ENCODE results near the gene NIPAL1. TPM values are rescaled to one million over a fixed set of nuclear protein-coding genes. Genes with fewer than 3 reads are reported as not detected.
A peak's percentile ranks its signal among the peaks of the same experiment; 100 is the strongest.

The NIPAL1 gene
- total RNA-seq, 1 experiment from 2014 or later = 7.3 TPM

DNA sequence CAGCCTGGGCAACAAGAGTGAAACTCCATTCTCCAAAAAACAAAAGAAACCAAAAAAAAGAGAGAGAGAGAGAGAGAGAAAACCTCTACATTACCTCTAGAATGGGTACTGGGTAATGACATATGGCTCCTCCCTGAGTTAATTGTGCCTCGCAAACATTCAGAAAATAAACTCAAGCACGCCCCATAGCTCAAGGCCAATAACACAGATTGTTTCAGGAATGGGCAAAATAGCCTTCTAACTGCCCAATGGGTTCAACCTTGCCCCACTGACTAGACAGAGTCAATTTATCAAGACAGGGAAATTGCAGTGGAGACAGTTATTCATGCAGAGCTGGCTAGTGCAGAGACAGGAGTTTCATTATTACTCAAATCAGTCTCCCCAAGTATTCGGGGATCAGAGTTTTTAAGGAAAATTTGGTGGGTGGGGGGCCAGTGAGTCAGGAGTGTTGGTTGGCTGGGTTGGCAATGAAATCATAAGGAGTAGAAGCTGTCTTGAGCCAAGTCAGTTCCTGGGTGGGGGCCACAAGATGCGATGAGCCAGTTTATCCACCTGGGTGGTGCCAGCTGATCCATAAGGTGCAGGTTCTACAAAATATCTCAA is 25.1 kb downstream of the NIPAL1 start:
- no peaks in the 10 kb centered on the region for H3K9me2 ChIP-seq (replicated peaks; ENCODE audit: low read length)
- no peak overlapping the region for H3K4me2 ChIP-seq (ENCODE audit: low read length)
- no peaks in the 10 kb centered on the region for H4K20me1 ChIP-seq (ENCODE audit: low read length)
- H3K27ac ChIP-seq (ENCODE audit: low read length) = no peak overlapping the region
- no peak overlapping the region for H3K9ac ChIP-seq (ENCODE audit: low read length)
- no peak for ATAC-seq
- no peak for DNase-seq
- no peaks in the 10 kb centered on the region for H3K36me3 ChIP-seq (ENCODE audit: low read depth, low read length)
- intact Hi-C loops (cut with micrococcal nuclease) = no loop called here
- H2AFZ ChIP-seq (ENCODE audit: low read length) = no peak overlapping the region
- no peaks in the 10 kb centered on the region for H3F3A ChIP-seq (ENCODE audit: low read length, unreplicated experiment)
- no peaks in the 10 kb centered on the region for H3K9me3 ChIP-seq (ENCODE audit: low read length)
- BruUV-seq (replicated peaks) = no TSS peak
- TF ChIP-seq EZH2 (IDR thresholded peaks at IDR 0.05; ENCODE audit: low read length, unreplicated experiment) = no peak
- no peak for TF ChIP-seq EZH2phosphoT487 (IDR thresholded peaks at IDR 0.05; ENCODE audit: borderline replicate concordance, low read length)
- no peaks in the 10 kb centered on the region for H3K27me3 ChIP-seq (ENCODE audit: low read length)
- ChIA-PET CTCF (no interaction called here), POLR2A (ENCODE audit: unreplicated experiment) (interaction anchor here (0.6 kb wide), 1 partner anchor 9 kb away, joined by 4 read pairs; no protein-coding TSS in a partner anchor)
- no peak overlapping the region for H3K4me3 ChIP-seq (ENCODE audit: low read length)
- no peaks in the 10 kb centered on the region for H3K79me2 ChIP-seq (ENCODE audit: low read length)
- H3K4me1 ChIP-seq (ENCODE audit: insufficient read depth, low read length) = peaks cover 14% of the 10 kb centered on the region; the same call in 1 of the 2 replicates

DNA sequence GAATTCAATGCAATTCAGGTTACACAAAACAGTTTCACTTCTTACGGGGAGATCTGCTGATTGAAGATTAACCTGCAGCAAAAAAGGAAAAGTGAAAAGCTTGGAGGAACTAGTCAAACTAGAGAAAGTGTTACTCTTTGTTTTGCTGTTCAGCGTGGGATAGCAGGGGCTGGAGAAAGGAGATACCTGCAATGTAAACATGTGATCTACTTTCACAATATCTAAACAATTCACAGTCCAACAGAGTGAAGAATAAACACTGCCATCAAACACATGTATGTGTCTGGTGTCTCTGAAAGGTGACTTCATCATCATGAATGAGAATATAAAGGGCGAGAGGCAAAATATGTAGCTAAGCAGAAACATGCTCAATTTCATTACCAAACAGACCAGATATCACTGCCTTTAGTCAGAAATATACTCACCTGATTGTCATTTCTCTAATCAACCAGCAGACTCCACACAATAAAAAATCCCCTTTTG is 26.4 kb downstream of the NIPAL1 start:
- ChIA-PET POLR2A (ENCODE audit: unreplicated experiment) (no interaction called here), CTCF (interaction anchor here (0.7 kb wide), 1 partner anchor 25 kb away, joined by 4 read pairs; no protein-coding TSS in a partner anchor)
- H3K9ac ChIP-seq (ENCODE audit: low read length) = no peak overlapping the region
- no peaks in the 10 kb centered on the region for H3K79me2 ChIP-seq (ENCODE audit: low read length)
- no peaks in the 10 kb centered on the region for H4K20me1 ChIP-seq (ENCODE audit: low read length)
- intact Hi-C loops (cut with micrococcal nuclease) = no loop called here
- no peaks in the 10 kb centered on the region for H3K36me3 ChIP-seq (ENCODE audit: low read depth, low read length)
- TF ChIP-seq EZH2phosphoT487 (IDR thresholded peaks at IDR 0.05; ENCODE audit: borderline replicate concordance, low read length) = no peak
- H3K4me1 ChIP-seq (ENCODE audit: insufficient read depth, low read length) = peaks cover 14% of the 10 kb centered on the region; the same call in 1 of the 2 replicates
- peak; percentile 24 for ATAC-seq
- no peak for DNase-seq
- BruUV-seq (replicated peaks) = no TSS peak
- no peaks in the 10 kb centered on the region for H3F3A ChIP-seq (ENCODE audit: low read length, unreplicated experiment)
- peak overlapping the region; percentile 36 for H3K4me2 ChIP-seq (ENCODE audit: low read length)
- no peak overlapping the region for H3K4me3 ChIP-seq (ENCODE audit: low read length)
- no peaks in the 10 kb centered on the region for H3K9me3 ChIP-seq (ENCODE audit: low read length)
- no peaks in the 10 kb centered on the region for H3K27me3 ChIP-seq (ENCODE audit: low read length)
- peak overlapping the region; percentile 48 for H2AFZ ChIP-seq (ENCODE audit: low read length)
- H3K27ac ChIP-seq (ENCODE audit: low read length) = no peak overlapping the region
- H3K9me2 ChIP-seq (replicated peaks; ENCODE audit: low read length) = no peaks in the 10 kb centered on the region

DNA sequence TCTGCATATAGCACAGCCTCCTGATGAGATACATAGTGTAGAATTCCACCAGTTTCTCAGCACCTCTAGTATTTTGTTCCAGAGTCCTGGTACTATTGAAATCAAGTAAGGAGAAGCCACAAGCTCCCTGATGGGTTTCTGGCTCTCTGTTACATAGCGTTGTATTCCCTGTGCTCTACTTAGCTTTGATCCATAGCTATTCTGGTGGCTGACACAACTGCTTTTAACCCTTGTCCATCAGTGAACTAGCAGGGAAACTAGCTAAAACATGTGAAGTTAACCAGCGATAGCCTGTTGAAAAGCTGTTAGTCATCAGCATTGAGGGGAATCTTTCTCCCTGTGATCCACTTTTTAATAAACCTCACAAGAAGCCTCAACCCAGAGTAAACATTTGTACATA is 26.9 kb downstream of the NIPAL1 start:
- TF ChIP-seq EZH2phosphoT487 (IDR thresholded peaks at IDR 0.05; ENCODE audit: borderline replicate concordance, low read length) (no peak), EZH2 (IDR thresholded peaks at IDR 0.05; ENCODE audit: low read length, unreplicated experiment) (no peak)
- TF ChIP-seq, protein P1, sequence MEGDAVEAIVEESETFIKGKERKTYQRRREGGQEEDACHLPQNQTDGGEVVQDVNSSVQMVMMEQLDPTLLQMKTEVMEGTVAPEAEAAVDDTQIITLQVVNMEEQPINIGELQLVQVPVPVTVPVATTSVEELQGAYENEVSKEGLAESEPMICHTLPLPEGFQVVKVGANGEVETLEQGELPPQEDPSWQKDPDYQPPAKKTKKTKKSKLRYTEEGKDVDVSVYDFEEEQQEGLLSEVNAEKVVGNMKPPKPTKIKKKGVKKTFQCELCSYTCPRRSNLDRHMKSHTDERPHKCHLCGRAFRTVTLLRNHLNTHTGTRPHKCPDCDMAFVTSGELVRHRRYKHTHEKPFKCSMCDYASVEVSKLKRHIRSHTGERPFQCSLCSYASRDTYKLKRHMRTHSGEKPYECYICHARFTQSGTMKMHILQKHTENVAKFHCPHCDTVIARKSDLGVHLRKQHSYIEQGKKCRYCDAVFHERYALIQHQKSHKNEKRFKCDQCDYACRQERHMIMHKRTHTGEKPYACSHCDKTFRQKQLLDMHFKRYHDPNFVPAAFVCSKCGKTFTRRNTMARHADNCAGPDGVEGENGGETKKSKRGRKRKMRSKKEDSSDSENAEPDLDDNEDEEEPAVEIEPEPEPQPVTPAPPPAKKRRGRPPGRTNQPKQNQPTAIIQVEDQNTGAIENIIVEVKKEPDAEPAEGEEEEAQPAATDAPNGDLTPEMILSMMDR (conservative IDR thresholded peaks at IDR 0.05; ENCODE audit: low read depth, low read length) = no peak
- CTCF ChIA-PET = interaction anchor here (0.7 kb wide), 1 partner anchor 25 kb away, joined by 4 read pairs; no protein-coding TSS in a partner anchor
- H3K9me2 ChIP-seq (replicated peaks; ENCODE audit: low read length) = no peaks in the 10 kb centered on the region
- H3K9me3 ChIP-seq (ENCODE audit: low read length) = no peaks in the 10 kb centered on the region
- no peak overlapping the region for H3K27ac ChIP-seq (ENCODE audit: low read length)
- no peak overlapping the region for H3K9ac ChIP-seq (ENCODE audit: low read length)
- intact Hi-C loops (cut with micrococcal nuclease) = no loop called here
- H3K27me3 ChIP-seq (ENCODE audit: low read length) = no peaks in the 10 kb centered on the region
- no TSS peak for BruUV-seq (replicated peaks)
- peaks cover 14% of the 10 kb centered on the region; the same call in 1 of the 2 replicates for H3K4me1 ChIP-seq (ENCODE audit: insufficient read depth, low read length)
- no peak overlapping the region for H3K4me2 ChIP-seq (ENCODE audit: low read length)
- H3K4me3 ChIP-seq (ENCODE audit: low read length) = no peak overlapping the region
- no peaks in the 10 kb centered on the region for H3F3A ChIP-seq (ENCODE audit: low read length, unreplicated experiment)
- ATAC-seq (no peak), DNase-seq (no peak)
- no peaks in the 10 kb centered on the region for H4K20me1 ChIP-seq (ENCODE audit: low read length)
- no peak overlapping the region for H2AFZ ChIP-seq (ENCODE audit: low read length)
- POLR2A ChIA-PET (ENCODE audit: unreplicated experiment) = no interaction called here
- H3K79me2 ChIP-seq (ENCODE audit: low read length) = no peaks in the 10 kb centered on the region
- no peaks in the 10 kb centered on the region for H3K36me3 ChIP-seq (ENCODE audit: low read depth, low read length)

All from PC-3 (cell line).